ENCODE measurements around the gene TGFBR3. TPM values are rescaled to one million over a fixed set of nuclear protein-coding genes. Genes with fewer than 3 reads are reported as not detected.

TGFBR3 gene
- total and polyA plus RNA-seq, 2 of the 4 experiments (the other 2 are of a cell fraction) = 3.0 to 11.3 TPM

- no peak overlapping the region for H2AFZ ChIP-seq (replicated peaks; ENCODE audit: low read length, poor library complexity)
- H3K9me1 ChIP-seq (ENCODE audit: insufficient read depth, low read length) = no peaks in the 10 kb centered on the region
- H3K18ac ChIP-seq (ENCODE audit: low read depth, low read length) = no peak overlapping the region
- TF ChIP-seq NFE2L2 (IDR thresholded peaks at IDR 0.05; ENCODE audit: low read depth, low read length) (no peak), MAFK (IDR thresholded peaks at IDR 0.05; ENCODE audit: low read depth, low read length) (no peak), MAZ (IDR thresholded peaks at IDR 0.05; ENCODE audit: borderline replicate concordance, low read depth, low read length) (no peak), RAD21 (IDR thresholded peaks at IDR 0.05; ENCODE audit: low read length) (no peak), RCOR1 (IDR thresholded peaks at IDR 0.05; ENCODE audit: insufficient replicate concordance, low read length) (no peak), POLR2A (IDR thresholded peaks at IDR 0.05; ENCODE audit: low read depth, low read length) (no peak), FOS (IDR thresholded peaks at IDR 0.05; ENCODE audit: low read depth, low read length) (no peak), RFX5 (IDR thresholded peaks at IDR 0.05; ENCODE audit: low read depth, low read length) (no peak), CHD1 (IDR thresholded peaks at IDR 0.05; ENCODE audit: low read depth, low read length) (no peak), CTCF (conservative IDR thresholded peaks at IDR 0.05; ENCODE audit: low read depth, low read length) (no peak), SMC3 (IDR thresholded peaks at IDR 0.05; ENCODE audit: low read depth, low read length) (no peak), BHLHE40 (IDR thresholded peaks at IDR 0.05; ENCODE audit: low read depth, low read length) (no peak), ELK1 (IDR thresholded peaks at IDR 0.05; ENCODE audit: borderline replicate concordance, low read depth, low read length) (no peak), USF2 (IDR thresholded peaks at IDR 0.05; ENCODE audit: low read depth, low read length) (no peak)
- H4K20me1 ChIP-seq (ENCODE audit: insufficient read depth, low read length) = no peaks in the 10 kb centered on the region
- no peak overlapping the region for H3K27ac ChIP-seq (ENCODE audit: insufficient read depth, low read length)
- no peak overlapping the region for H4K8ac ChIP-seq (ENCODE audit: low read depth in 2 of 2, low read length in 2 of 2)
- WGBS, 2 experiments (ENCODE audit: extremely low coverage in 2 of 2, insufficient read length in 1 of 2) = no CpG with 5 or more reads among the region's 5 CpGs
- H3K79me1 ChIP-seq (ENCODE audit: low read depth in 1 of 2, low read length in 2 of 2) = no peaks in the 10 kb centered on the region; a peak in 1 of 4 replicates
- POLR2A ChIA-PET (ENCODE audit: unreplicated experiment) = no interaction called here
- DNase-seq (no peak), ATAC-seq (ENCODE audit: low read depth) (no peak; the same call in 1 of the 2 replicates)
- no peak overlapping the region for H2BK20ac ChIP-seq (ENCODE audit: low read depth, low read length)
- H2AK5ac ChIP-seq (ENCODE audit: low read depth, low read length) = no peak overlapping the region
- peaks cover 20% of the 10 kb centered on the region for H3K36me3 ChIP-seq (ENCODE audit: control insufficient read depth, insufficient read depth, low read length)
- intact Hi-C loops (cut with micrococcal nuclease) = no loop called here
- H2BK15ac ChIP-seq (ENCODE audit: low read depth, low read length) = no peak overlapping the region
- no peak overlapping the region for H3K9ac ChIP-seq (ENCODE audit: low read depth, low read length)
- no peak overlapping the region for H3K4me3 ChIP-seq (ENCODE audit: insufficient read depth, low read depth, low read length)
- peaks cover 2% of the 10 kb centered on the region; the same call in 1 of the 2 replicates for H3K4me1 ChIP-seq (ENCODE audit: control insufficient read depth, insufficient read depth, low read length)
- no peak overlapping the region for H3K23ac ChIP-seq (ENCODE audit: low read depth, low read length)
- no peak overlapping the region for H4K5ac ChIP-seq (ENCODE audit: low read depth, low read length)
- H4K91ac ChIP-seq (ENCODE audit: insufficient read depth, low read depth, low read length) = no peak overlapping the region
- dilution Hi-C loops (cut with HindIII; ENCODE audit: low sequenced_read_pairs, unreplicated experiment) = no loop called here
- no TSS peak for BruUV-seq (replicated peaks)
- H3K14ac ChIP-seq (replicated peaks; ENCODE audit: low read depth, low read length) = no peak overlapping the region
- H3K4me2 ChIP-seq (ENCODE audit: low read depth, low read length) = no peak overlapping the region
- H3K56ac ChIP-seq (ENCODE audit: extremely low read depth, insufficient read depth, low read length) = no peak overlapping the region
- H3K9me3 ChIP-seq (ENCODE audit: control insufficient read depth, insufficient read depth, low read length) = no peaks in the 10 kb centered on the region
- no peaks in the 10 kb centered on the region for H3K27me3 ChIP-seq (ENCODE audit: control insufficient read depth, insufficient read depth, low read length)
- H2AK9ac ChIP-seq (replicated peaks; ENCODE audit: low read depth, low read length, poor library complexity) = no peak overlapping the region
- CTCF ChIA-PET = no interaction called here
- in situ Hi-C loops (cut with MboI; ENCODE audit: low sequenced_read_pairs) = no loop called here
- no peak overlapping the region for H2BK5ac ChIP-seq (ENCODE audit: low read depth, low read length, poor library complexity, severe bottlenecking)
- no peak overlapping the region for H3K4ac ChIP-seq (ENCODE audit: low read depth, low read length)
- no peak overlapping the region for H2BK120ac ChIP-seq (ENCODE audit: low read depth, low read length)
These were observed 179.6 kb downstream of the TGFBR3 start for GRCh38 chr1:91706140-91706957.
